ENCODE data around the gene BAIAP2. TPM values are rescaled to one million over a fixed set of nuclear protein-coding genes. Genes with fewer than 3 reads are reported as not detected.

Gene BAIAP2
- polyA plus RNA-seq, 1 donor, result 13.6 TPM

DNA sequence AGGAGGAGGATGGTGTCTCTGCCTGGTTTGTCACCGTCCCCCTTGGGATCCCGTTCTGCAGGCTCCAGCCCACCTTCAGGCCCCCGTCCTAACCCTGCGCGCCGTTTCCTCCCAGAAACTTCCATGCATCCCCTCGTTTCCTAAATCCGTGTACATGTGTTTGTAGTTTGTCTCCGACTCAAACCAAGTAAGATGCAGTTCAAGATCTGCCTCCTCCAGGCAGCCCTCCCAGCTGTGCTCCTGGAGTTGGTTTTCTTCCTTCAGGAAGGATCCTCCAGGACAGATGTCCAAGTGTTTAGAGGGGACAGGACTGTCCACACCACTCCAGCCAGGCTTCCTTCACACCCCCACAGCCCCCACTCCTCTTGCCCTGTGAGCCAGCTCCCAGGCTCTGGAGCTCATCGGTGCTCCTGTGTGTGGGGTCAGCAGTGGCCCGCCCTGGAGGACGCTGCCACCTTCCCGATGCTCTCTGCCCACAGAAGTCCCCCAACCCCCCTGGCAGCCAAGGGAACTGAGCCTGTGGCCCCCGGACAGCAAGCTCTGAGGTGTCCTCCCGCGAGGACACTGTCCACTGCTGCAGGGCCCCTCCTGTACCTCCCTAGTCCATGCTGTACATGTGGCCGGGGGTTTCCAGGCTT is 11.3 kb downstream of the BAIAP2 start:
- no peak overlapping the region for H3K4me3 ChIP-seq (ENCODE audit: low read length)
- H3K27ac ChIP-seq (ENCODE audit: low read length), result no peak overlapping the region
- no peaks in the 10 kb centered on the region for H3K36me3 ChIP-seq (ENCODE audit: control insufficient read depth, insufficient read depth, low read length)
- H3K4me1 ChIP-seq (ENCODE audit: control insufficient read depth, insufficient read depth, low read length), result peaks cover 30% of the 10 kb centered on the region
- DNase-seq, result no peak
- H3K27me3 ChIP-seq (ENCODE audit: control insufficient read depth, insufficient read depth, low read length), result no peaks in the 10 kb centered on the region
- H3K9me3 ChIP-seq (ENCODE audit: control insufficient read depth, low read depth, low read length), result no peaks in the 10 kb centered on the region
- WGBS (ENCODE audit: insufficient coverage, low lambda C conversion rate), result no CpG with 5 or more reads among the region's 17 CpGs

DNA sequence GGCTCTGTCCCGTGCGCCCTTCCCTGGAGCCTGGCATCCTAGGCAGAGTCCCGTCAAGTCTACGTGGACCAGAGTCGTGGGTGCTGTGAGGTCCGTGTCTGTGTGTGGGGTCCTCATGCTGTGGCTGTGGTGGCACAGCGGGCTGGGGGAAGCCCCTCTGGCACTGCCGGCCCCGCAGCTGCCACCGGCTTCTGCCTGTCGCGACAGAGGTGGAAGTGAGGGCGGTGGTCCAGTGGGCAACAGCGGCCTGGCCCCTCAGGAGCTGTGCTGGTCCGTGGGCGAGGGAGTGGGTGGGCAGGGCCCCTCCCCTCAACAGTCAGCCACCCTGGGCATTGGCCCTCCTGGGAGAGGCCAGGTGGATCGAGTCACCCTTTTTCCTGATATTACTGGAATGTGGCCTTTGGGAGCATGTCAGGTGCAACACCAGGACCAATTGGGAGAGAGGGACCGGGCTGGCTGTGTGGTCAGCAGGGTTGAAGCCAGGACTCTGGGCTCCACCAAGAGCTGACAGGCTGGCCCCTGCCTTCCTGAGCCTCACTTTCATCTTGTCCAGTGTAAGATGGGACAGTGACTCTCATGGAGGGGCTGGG is 11.9 kb downstream of the BAIAP2 start:
- Histone ChIP-seq H3K27ac (ENCODE audit: low read length) (no peak overlapping the region), H3K4me3 (ENCODE audit: low read length) (no peak overlapping the region), H3K27me3 (ENCODE audit: control insufficient read depth, insufficient read depth, low read length) (no peaks in the 10 kb centered on the region), H3K36me3 (ENCODE audit: control insufficient read depth, insufficient read depth, low read length) (no peaks in the 10 kb centered on the region), H3K4me1 (ENCODE audit: control insufficient read depth, insufficient read depth, low read length) (peaks cover 30% of the 10 kb centered on the region), H3K9me3 (ENCODE audit: control insufficient read depth, low read depth, low read length) (no peaks in the 10 kb centered on the region)
- no CpG with 5 or more reads among the region's 18 CpGs for WGBS (ENCODE audit: insufficient coverage, low lambda C conversion rate)
- DNase-seq, result no peak

DNA sequence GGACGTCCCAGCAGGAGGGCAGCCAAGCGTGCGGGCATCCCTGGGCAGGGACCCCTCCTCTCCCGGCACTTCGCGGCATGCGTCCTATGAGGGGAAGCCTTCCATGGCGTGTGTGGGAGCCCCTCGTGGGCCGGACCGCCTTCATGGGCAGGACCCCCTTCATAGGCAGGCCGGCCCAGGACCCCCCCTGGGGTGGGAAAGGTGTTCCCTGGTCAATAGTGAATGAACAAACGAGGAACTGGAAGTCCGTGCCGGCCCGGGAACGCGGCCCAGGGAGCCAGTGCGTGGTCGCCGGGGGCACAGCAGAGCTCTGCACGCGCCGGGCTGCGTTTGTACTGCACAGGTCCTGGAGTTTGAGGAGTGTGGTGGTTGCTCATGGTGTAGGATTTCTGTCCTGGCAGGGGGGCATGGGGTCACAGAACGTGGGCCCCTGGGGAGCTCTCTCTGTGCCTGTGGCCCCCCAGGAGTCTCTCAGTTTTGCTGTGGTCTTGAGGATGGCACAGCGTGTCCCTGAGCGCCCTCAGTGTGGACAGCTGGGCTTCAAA is 13.9 kb downstream of the BAIAP2 start:
- no peaks in the 10 kb centered on the region for H3K36me3 ChIP-seq (ENCODE audit: control insufficient read depth, insufficient read depth, low read length)
- no peak for DNase-seq
- H3K27me3 ChIP-seq (ENCODE audit: control insufficient read depth, insufficient read depth, low read length), result no peaks in the 10 kb centered on the region
- H3K4me3 ChIP-seq (ENCODE audit: low read length), result no peak overlapping the region
- no peak overlapping the region for H3K27ac ChIP-seq (ENCODE audit: low read length)
- H3K9me3 ChIP-seq (ENCODE audit: control insufficient read depth, low read depth, low read length), result no peaks in the 10 kb centered on the region
- WGBS (ENCODE audit: insufficient coverage, low lambda C conversion rate), result no CpG with 5 or more reads among the region's 28 CpGs
- peaks cover 23% of the 10 kb centered on the region for H3K4me1 ChIP-seq (ENCODE audit: control insufficient read depth, insufficient read depth, low read length)

DNA sequence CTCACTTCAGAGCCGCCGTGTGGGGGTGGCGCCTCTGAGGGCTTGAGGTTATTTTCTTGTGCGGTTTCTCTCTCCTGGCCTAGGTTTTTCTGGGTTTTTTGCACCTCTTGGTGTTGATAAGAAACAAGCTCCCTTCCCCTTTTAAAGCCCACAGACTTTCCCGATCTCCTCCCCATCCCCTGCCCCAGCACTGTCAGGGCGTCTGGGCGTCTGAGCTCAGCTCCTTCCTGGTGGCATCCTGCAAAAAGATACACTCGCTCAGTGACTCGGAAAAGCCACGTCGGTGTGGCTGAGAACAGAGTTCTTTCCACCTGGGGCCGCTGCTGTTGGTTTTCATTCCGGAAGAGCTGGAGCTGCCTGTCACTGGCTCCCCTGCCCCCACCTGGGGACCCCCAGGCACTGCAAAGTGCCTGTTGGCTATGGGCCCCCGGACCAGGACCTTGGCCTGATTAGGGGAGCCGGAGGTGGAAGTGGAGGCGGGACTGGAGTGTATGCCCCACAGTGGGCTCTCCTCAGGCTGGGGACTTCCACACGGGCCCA is 14.5 kb downstream of the BAIAP2 start:
- no peaks in the 10 kb centered on the region for H3K9me3 ChIP-seq (ENCODE audit: control insufficient read depth, low read depth, low read length)
- no peaks in the 10 kb centered on the region for H3K36me3 ChIP-seq (ENCODE audit: control insufficient read depth, insufficient read depth, low read length)
- DNase-seq, result no peak
- no peak overlapping the region for H3K4me3 ChIP-seq (ENCODE audit: low read length)
- no peaks in the 10 kb centered on the region for H3K27me3 ChIP-seq (ENCODE audit: control insufficient read depth, insufficient read depth, low read length)
- WGBS (ENCODE audit: insufficient coverage, low lambda C conversion rate), result no CpG with 5 or more reads among the region's 17 CpGs
- H3K27ac ChIP-seq (ENCODE audit: low read length), result no peak overlapping the region
- peaks cover 17% of the 10 kb centered on the region for H3K4me1 ChIP-seq (ENCODE audit: control insufficient read depth, insufficient read depth, low read length)

DNA sequence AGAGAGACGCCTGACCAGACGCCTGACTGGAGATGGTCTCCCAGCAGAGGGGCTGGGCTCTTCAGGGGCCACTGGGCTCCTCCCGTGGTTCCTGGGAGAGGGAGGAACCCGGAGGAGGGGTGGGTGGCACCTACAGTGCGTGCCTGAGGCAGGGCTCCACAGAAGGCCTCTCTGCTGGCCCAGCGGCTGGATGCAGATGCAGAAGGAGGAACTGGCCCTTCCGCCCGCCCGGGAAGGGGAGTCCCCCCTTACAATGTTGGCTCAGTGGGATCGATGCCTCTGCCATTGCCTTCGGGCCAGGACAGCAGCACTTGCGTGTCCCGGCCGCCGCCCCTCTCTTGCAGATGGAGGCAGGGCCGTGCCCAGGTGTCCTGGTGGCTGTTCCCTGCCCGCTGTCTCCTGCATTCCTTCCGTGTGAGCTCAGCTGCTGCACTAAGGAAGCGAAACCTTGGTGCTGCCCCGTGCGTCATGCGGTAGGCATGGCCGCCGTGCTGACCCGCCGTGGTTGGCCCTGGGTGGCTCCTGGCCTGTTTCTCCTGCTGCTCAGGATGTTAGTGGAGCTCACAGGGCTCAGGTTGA is 15.1 kb downstream of the BAIAP2 start:
- Histone ChIP-seq H3K27me3 (ENCODE audit: control insufficient read depth, insufficient read depth, low read length) (no peaks in the 10 kb centered on the region), H3K4me3 (ENCODE audit: low read length) (no peak overlapping the region), H3K36me3 (ENCODE audit: control insufficient read depth, insufficient read depth, low read length) (no peaks in the 10 kb centered on the region), H3K27ac (ENCODE audit: low read length) (no peak overlapping the region), H3K9me3 (ENCODE audit: control insufficient read depth, low read depth, low read length) (no peaks in the 10 kb centered on the region), H3K4me1 (ENCODE audit: control insufficient read depth, insufficient read depth, low read length) (peaks cover 11% of the 10 kb centered on the region)
- no CpG with 5 or more reads among the region's 26 CpGs for WGBS (ENCODE audit: insufficient coverage, low lambda C conversion rate)
- no peak for DNase-seq

DNA sequence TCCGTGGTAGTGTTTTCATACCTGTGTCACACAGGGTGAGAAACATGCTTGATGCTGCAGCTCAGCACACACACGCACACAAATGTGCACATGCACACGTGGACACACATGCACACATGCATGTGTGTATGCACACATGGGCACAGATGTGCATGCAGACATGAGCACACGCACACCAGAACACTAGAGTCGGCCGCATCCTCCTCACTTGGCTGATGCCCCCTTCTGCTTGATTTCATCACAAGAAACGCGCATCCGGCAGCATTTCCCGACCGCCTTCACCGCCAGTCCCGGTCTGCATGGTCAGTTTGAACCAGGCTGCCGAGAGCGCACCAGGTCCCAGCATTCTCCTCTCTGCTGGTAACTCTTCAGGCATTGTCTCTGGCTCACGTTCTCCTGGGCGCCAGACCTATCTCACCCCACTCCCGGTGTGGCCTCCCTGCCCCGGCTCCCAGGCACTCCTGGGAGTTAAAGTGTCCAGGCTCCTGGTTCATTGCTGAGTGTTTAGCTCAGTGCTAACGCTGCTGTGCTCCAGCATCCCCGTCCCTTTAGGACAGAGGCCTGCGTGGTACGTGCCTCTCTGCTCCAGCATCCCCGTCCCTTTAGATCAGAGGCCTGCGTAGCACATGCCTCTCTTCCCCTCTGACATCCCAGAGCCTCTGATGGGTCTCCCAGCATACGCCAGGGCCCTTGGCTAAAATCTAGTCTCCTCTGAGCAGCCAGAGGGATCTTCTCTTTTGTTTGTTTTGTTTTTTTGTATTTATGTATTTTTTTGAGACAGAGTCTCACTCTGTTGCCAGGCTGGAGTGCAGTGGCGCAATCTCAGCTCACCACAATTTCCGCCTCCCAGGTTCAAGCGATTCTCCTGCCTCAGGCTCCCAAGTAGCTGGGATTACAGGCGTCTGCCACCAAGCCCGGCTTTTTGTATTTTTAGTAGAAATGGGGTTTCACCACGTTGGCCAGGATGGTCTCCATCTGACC is 16.0 kb downstream of the BAIAP2 start:
- Histone ChIP-seq H3K27ac (ENCODE audit: low read length) (no peak overlapping the region), H3K27me3 (ENCODE audit: control insufficient read depth, insufficient read depth, low read length) (no peaks in the 10 kb centered on the region), H3K4me1 (ENCODE audit: control insufficient read depth, insufficient read depth, low read length) (peaks cover 2% of the 10 kb centered on the region), H3K4me3 (ENCODE audit: low read length) (no peak overlapping the region), H3K36me3 (ENCODE audit: control insufficient read depth, insufficient read depth, low read length) (no peaks in the 10 kb centered on the region), H3K9me3 (ENCODE audit: control insufficient read depth, low read depth, low read length) (no peaks in the 10 kb centered on the region)
- no peak for DNase-seq
- WGBS (ENCODE audit: insufficient coverage, low lambda C conversion rate), result no CpG with 5 or more reads among the region's 32 CpGs

DNA sequence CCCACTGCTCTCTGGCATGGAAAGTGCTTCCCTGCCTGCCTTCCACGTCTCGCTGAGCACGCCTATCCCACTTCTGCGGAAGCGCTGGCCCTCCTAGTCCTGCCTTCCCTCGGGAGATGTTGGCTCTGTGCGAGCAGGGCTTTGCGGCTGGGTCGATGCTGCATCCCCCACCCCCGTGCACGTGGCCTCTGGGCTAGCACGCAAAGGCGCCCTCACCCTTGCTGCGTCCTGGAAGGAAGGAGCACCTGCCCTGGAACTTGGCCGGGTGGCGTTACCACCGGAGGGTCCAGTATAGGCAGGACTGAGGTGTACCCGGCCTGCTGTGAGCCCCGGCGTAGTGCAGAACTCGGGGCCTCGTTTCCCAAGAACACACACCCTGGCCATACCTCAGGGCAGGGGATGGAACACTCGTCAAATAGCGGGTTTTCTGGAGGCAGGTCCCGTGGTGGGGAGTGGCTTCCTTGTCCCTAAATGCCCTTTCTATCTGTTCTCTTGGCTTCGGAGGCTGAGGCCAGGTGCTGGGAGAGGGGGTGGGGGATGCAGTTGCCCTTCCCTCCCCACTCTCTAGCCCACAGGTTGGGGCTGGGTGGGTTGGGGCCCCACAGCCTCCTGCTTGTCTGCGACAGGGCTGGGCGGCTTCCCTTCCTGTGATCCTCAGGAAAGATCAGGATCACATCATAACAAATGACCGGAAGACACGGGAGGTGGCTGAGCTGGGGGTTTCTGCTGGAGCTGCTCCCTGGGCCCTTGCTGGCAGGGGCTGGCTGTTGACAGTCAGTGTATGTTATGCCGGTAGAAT is 17.4 kb downstream of the BAIAP2 start:
- Histone ChIP-seq H3K4me1 (ENCODE audit: control insufficient read depth, insufficient read depth, low read length) (peaks cover 9% of the 10 kb centered on the region), H3K36me3 (ENCODE audit: control insufficient read depth, insufficient read depth, low read length) (no peaks in the 10 kb centered on the region), H3K9me3 (ENCODE audit: control insufficient read depth, low read depth, low read length) (no peaks in the 10 kb centered on the region), H3K27me3 (ENCODE audit: control insufficient read depth, insufficient read depth, low read length) (no peaks in the 10 kb centered on the region), H3K27ac (ENCODE audit: low read length) (no peak overlapping the region), H3K4me3 (ENCODE audit: low read length) (no peak overlapping the region)
- DNase-seq, result no peak
- WGBS (ENCODE audit: insufficient coverage, low lambda C conversion rate), result no CpG with 5 or more reads among the region's 31 CpGs

DNA sequence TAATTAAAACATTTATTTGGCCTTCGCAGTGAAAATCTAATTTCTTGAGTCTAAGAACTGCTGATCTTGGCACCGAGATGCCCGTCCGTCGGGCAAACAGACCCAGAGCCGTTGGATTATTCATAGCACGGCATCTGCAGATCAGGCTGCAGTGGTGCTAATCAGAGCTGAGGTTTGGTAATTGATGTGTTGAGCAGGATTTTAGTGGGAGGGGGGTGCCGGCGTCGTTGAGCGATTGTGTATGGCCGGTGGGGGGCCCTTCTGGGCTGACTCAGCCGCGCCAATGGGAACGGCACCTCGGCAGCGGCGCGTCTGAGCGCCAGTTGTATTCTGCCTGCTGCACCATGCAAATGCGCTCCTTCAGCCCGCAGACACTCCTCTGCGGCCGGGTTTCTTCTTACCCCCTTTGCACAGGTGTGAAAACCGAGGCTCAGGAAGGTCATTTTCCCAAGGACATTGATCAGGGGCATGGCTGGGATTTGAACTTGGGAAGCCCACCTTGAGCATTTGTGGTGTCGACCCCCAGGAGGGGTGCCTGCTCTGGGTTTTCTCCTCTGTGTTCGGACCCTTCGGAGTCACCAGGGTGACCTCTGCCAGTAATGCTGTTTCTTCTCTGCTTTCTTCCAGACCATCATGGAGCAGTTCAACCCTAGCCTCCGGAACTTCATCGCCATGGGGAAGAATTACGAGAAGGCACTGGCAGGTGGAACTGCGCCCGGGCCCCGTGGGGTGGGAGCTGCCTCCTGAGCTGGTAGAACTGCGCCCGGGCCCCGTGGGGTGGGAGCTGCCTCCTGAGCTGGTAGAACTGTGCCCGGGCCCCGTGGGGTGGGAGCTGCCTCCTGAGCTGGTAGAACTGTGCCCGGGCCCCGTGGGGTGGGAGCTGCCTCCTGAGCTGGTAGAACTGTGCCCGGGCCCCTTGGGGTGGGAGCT is 18.4 kb downstream of the BAIAP2 start:
- Histone ChIP-seq H3K27ac (ENCODE audit: low read length) (no peak overlapping the region), H3K27me3 (ENCODE audit: control insufficient read depth, insufficient read depth, low read length) (no peaks in the 10 kb centered on the region), H3K36me3 (ENCODE audit: control insufficient read depth, insufficient read depth, low read length) (no peaks in the 10 kb centered on the region), H3K4me3 (ENCODE audit: low read length) (no peak overlapping the region), H3K4me1 (ENCODE audit: control insufficient read depth, insufficient read depth, low read length) (peaks cover 12% of the 10 kb centered on the region), H3K9me3 (ENCODE audit: control insufficient read depth, low read depth, low read length) (no peaks in the 10 kb centered on the region)
- no peak for DNase-seq
- WGBS (ENCODE audit: insufficient coverage, low lambda C conversion rate), result no CpG with 5 or more reads among the region's 42 CpGs

DNA sequence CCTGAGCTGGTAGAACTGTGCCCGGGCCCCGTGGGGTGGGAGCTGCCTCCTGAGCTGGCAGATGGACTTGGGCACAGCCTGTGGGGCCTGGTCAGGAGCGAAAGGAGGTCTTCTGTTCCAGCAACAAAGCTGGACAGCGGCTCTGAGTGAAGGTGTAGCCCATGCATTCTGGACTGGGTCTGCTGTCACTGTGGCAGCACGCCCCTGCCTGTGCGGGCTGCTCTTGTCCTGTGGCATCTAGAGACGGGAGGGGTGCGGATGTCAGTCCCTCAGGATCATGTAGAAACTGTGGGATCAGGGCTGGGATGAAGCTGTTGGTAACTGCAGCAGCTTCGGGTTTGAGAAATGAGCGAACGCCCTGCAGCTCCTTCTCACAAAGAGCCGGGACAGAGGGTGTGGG is 19.4 kb downstream of the BAIAP2 start:
- H3K36me3 ChIP-seq (ENCODE audit: control insufficient read depth, insufficient read depth, low read length), result peaks cover 2% of the 10 kb centered on the region
- H3K27me3 ChIP-seq (ENCODE audit: control insufficient read depth, insufficient read depth, low read length), result no peaks in the 10 kb centered on the region
- no peak overlapping the region for H3K27ac ChIP-seq (ENCODE audit: low read length)
- H3K4me3 ChIP-seq (ENCODE audit: low read length), result no peak overlapping the region
- peaks cover 12% of the 10 kb centered on the region for H3K4me1 ChIP-seq (ENCODE audit: control insufficient read depth, insufficient read depth, low read length)
- no peak for DNase-seq
- no CpG with 5 or more reads among the region's 12 CpGs for WGBS (ENCODE audit: insufficient coverage, low lambda C conversion rate)
- H3K9me3 ChIP-seq (ENCODE audit: control insufficient read depth, low read depth, low read length), result no peaks in the 10 kb centered on the region

Measured in large intestine (tissue), 3 donors.